Keratinocyte (primary cell): ENCODE results near the gene C19orf12. TPM values are rescaled to one million over a fixed set of nuclear protein-coding genes. Genes with fewer than 3 reads are reported as not detected.

Source experiments
- DNase-seq: peaks from one replicate; pipeline ENCODE4 v3.0.0-alpha.2; 2011; ENCODE audit warnings: low read depth, missing footprints, low spot score
- FAIRE-seq: peaks from 2 replicates; lab custom pipeline; 2011; peaks lifted over from hg19 to GRCh38; lab: Jason Lieb, UNC
- H2AFZ ChIP-seq: 2 replicates; pipeline ENCODE4 v1.6.0; 2012; ENCODE audit warnings: low read length, control low read depth, inconsistent platforms; ENCODE audit not compliant: control insufficient read depth
- H3K27ac ChIP-seq: 2 replicates; pipeline ENCODE4 v1.5.1; 2011; ENCODE audit warnings: low read length; ENCODE audit not compliant: control insufficient read depth, insufficient read depth
- H3K27me3 ChIP-seq: 3 replicates; pipeline ENCODE4 v1.6.0; 2011; ENCODE audit warnings: low read length; ENCODE audit not compliant: control insufficient read depth, insufficient read depth; ENCODE audit errors: extremely low read depth
- H3K36me3 ChIP-seq, 2 experiments: 2 replicates in 1 of 2; 3 replicates in 1 of 2; pipeline ENCODE4 v1.5.1; 2011; ENCODE audit warnings: low read length in 2 of 2, mild to moderate bottlenecking in 1 of 2; ENCODE audit not compliant: control insufficient read depth in 2 of 2, insufficient read depth in 2 of 2; ENCODE audit errors: extremely low read depth in 1 of 2
- H3K4me1 ChIP-seq: 3 replicates; pipeline ENCODE4 v1.5.1; 2011; ENCODE audit warnings: low read length; ENCODE audit not compliant: control insufficient read depth, insufficient read depth; ENCODE audit errors: extremely low read depth
- H3K4me2 ChIP-seq: 3 replicates; pipeline ENCODE4 v1.6.0; 2011; ENCODE audit warnings: low read depth, low read length; ENCODE audit not compliant: control insufficient read depth, insufficient read depth; ENCODE audit errors: extremely low read depth
- H3K4me3 ChIP-seq, 3 experiments: fragments of 200-600 bp in 1 of 3; sonication (generic) in 1 of 3; 2 replicates in 2 of 3; 3 replicates in 1 of 3; pipeline ENCODE4 v1.5.1; 2011 to 2016; ENCODE audit warnings: low read length in 3 of 3, mild to moderate bottlenecking in 3 of 3, control low read depth in 2 of 3, inconsistent platforms in 1 of 3, low read depth in 1 of 3, mixed read lengths in 1 of 3, mixed run types in 1 of 3, moderate library complexity in 1 of 3; ENCODE audit not compliant: control insufficient read depth in 2 of 3, insufficient read depth in 2 of 3; ENCODE audit errors: extremely low read depth in 1 of 3
- H3K79me2 ChIP-seq: 2 replicates; pipeline ENCODE4 v1.6.0; 2012; ENCODE audit warnings: low read length; ENCODE audit not compliant: control insufficient read depth, insufficient read depth
- H3K9ac ChIP-seq: 3 replicates; pipeline ENCODE4 v1.6.0; 2011; ENCODE audit warnings: low read length; ENCODE audit not compliant: control insufficient read depth, insufficient read depth; ENCODE audit errors: extremely low read depth
- H3K9me1 ChIP-seq: 3 replicates; pipeline ENCODE4 v1.6.0; 2011; ENCODE audit warnings: low read length; ENCODE audit not compliant: control insufficient read depth, insufficient read depth; ENCODE audit errors: extremely low read depth
- H3K9me3 ChIP-seq: 2 replicates; pipeline ENCODE4 v1.5.1; 2012; ENCODE audit warnings: low read depth, low read length; ENCODE audit not compliant: control insufficient read depth
- H4K20me1 ChIP-seq: 3 replicates; pipeline ENCODE4 v1.6.0; 2011; ENCODE audit warnings: low read length; ENCODE audit not compliant: control insufficient read depth, insufficient read depth; ENCODE audit errors: extremely low read depth
- CTCF ChIP-seq, 3 experiments: IDR thresholded peaks in 1 of 3; conservative IDR thresholded peaks in 1 of 3; optimal IDR thresholded peaks in 1 of 3; 2 replicates in 2 of 3; 3 replicates in 1 of 3; pipeline versions ENCODE3 to v1.5.1; 2011; ENCODE audit warnings: low read length in 3 of 3, mild to moderate bottlenecking in 3 of 3, moderate library complexity in 2 of 3, control low read depth in 1 of 3, inconsistent platforms in 1 of 3; ENCODE audit not compliant: insufficient read depth in 2 of 3; ENCODE audit errors: extremely low read depth in 1 of 3
- EZH2 ChIP-seq: IDR thresholded peaks from one replicate; pipeline ENCODE4 v1.6.1; 2012; ENCODE audit warnings: inconsistent platforms, mild to moderate bottlenecking, low read length, moderate library complexity
- dilution Hi-C: fragments of 300-500 bp; cut with MboI; formaldehyde crosslinking; loops from one replicate; pipeline ENCODE4 v1.7.0; 2020; ENCODE audit warnings: low sequenced_read_pairs; ENCODE audit not compliant: extremely low pct_ligation_motif_present
- polyA plus RNA-seq, 5 experiments: library from polyadenylated mRNA; depleted of rRNA in 3 of 5; stranded (reverse) in 3 of 5; stranded (forward) in 1 of 5; unstranded in 1 of 5; fragments of >200 nt; gene quantifications; 1 replicate in 1 of 5; 2 replicates in 3 of 5; 3 replicates in 1 of 5; pipeline versions ENCODE4 v1.2.1 to v1.2.3, GENCODE V29; 2011 to 2012; ENCODE audit warnings: missing spikeins in 2 of 5, low read depth in 1 of 5, low replicate concordance in 1 of 5

The C19orf12 gene
- polyA plus RNA-seq, 1 donor (not counting 4 experiments of a cell fraction or from before 2014, with no cell fraction given), result 12.3 TPM

GRCh38 chr19:29697523-29698261 lies 17.4 kb downstream of the C19orf12 start:
- Histone ChIP-seq H3K27ac (no peak overlapping the region), H3K79me2 (no peaks in the 10 kb centered on the region), H3K4me2 (no peak overlapping the region), H3K4me1 (no peaks in the 10 kb centered on the region), H4K20me1 (no peaks in the 10 kb centered on the region), H3K36me3 (peaks cover 0 to 4% of the 10 kb centered on the region in 2 experiments), H3K4me3 (no peak overlapping the region), H3K9ac (no peak overlapping the region), H3K27me3 (no peaks in the 10 kb centered on the region), H2AFZ (no peak overlapping the region), H3K9me1 (no peaks in the 10 kb centered on the region), H3K9me3 (no peaks in the 10 kb centered on the region)
- DNase-seq (no peak), FAIRE-seq (no peak)
- TF ChIP-seq CTCF (optimal IDR thresholded peaks at IDR 0.05 in 1 of 3, IDR thresholded peaks at IDR 0.05 in 1 of 3, conservative IDR thresholded peaks at IDR 0.05 in 1 of 3; ENCODE audit: extremely low read depth in 1 of 3, insufficient read depth in 2 of 3, low read length in 3 of 3), result no peak
- no peak for TF ChIP-seq EZH2
- dilution Hi-C loops, result no loop called here

GRCh38 chr19:29696565-29696846 lies 18.6 kb downstream of the C19orf12 start:
- Histone ChIP-seq H3K4me3 (no peak overlapping the region), H3K4me1 (no peaks in the 10 kb centered on the region), H3K79me2 (no peaks in the 10 kb centered on the region), H3K27ac (no peak overlapping the region), H3K9ac (no peak overlapping the region), H3K36me3 (no peaks in the 10 kb centered on the region), H4K20me1 (no peaks in the 10 kb centered on the region), H3K4me2 (no peak overlapping the region), H3K9me1 (no peaks in the 10 kb centered on the region), H3K27me3 (no peaks in the 10 kb centered on the region), H3K9me3 (no peaks in the 10 kb centered on the region), H2AFZ (no peak overlapping the region)
- dilution Hi-C loops, result no loop called here
- TF ChIP-seq EZH2, result no peak
- no peak for DNase-seq
- FAIRE-seq, result no peak
